MCF 10A (cell line): ENCODE data around the gene COL23A1. TPM values are rescaled to one million over a fixed set of nuclear protein-coding genes. Genes with fewer than 3 reads are reported as not detected.

ENCODE experiments used
- BruUV-seq: library from RNA; stranded (reverse); fragments of 400-500 nt; replicated peaks from 2 replicates; lab custom pipeline; 2021; lab: Mats Ljungman, UMichigan
- CTCF ChIA-PET: fragments of 300-600 bp; sonication (Branson Sonifier 250); formaldehyde crosslinking; extraction: SDS; loops from one replicate; lab custom pipeline; 2021; ENCODE audit warnings: antibody characterized with exemption, inconsistent platforms; lab: Yijun Ruan, JAX
- POLR2A ChIA-PET: fragments of 300-600, 350-650 bp; sonication (Branson Sonifier 250); formaldehyde crosslinking; extraction: SDS; loops from one replicate; lab custom pipeline; 2020; ENCODE audit warnings: antibody characterized with exemption, inconsistent platforms; lab: Yijun Ruan, JAX
- DNase-seq: peaks from one replicate; pipeline ENCODE4 v3.0.0-alpha.2; 2018; ENCODE audit not compliant: unreplicated experiment
- H3K27ac Mint-ChIP-seq: one replicate; pipeline ENCODE4 v1.8.0; 2022; ENCODE audit warnings: mild to moderate bottlenecking, low read depth, mixed read lengths; ENCODE audit not compliant: unreplicated experiment
- H3K27me3 Mint-ChIP-seq: one replicate; pipeline ENCODE4 v1.8.0; 2022; ENCODE audit warnings: mixed read lengths; ENCODE audit not compliant: insufficient read depth, unreplicated experiment
- H3K36me3 Mint-ChIP-seq: one replicate; pipeline ENCODE4 v1.8.0; 2022; ENCODE audit warnings: mild to moderate bottlenecking, moderate library complexity, mixed read lengths; ENCODE audit not compliant: insufficient read depth, unreplicated experiment
- H3K4me1 Mint-ChIP-seq: one replicate; pipeline ENCODE4 v1.8.0; 2022; ENCODE audit warnings: mixed read lengths; ENCODE audit not compliant: insufficient read depth, unreplicated experiment
- H3K4me3 Mint-ChIP-seq: one replicate; pipeline ENCODE4 v1.8.0; 2022; ENCODE audit warnings: mild to moderate bottlenecking, moderate library complexity, mixed read lengths; ENCODE audit not compliant: unreplicated experiment
- H3K9me3 Mint-ChIP-seq: one replicate; pipeline ENCODE4 v1.8.0; 2022; ENCODE audit warnings: mixed read lengths; ENCODE audit not compliant: unreplicated experiment
- CTCF ChIP-seq: fragments of 200-600 bp; IDR thresholded peaks from one replicate; pipeline ENCODE4 v1.8.0; 2022; ENCODE audit warnings: antibody characterized with exemption, mild to moderate bottlenecking; ENCODE audit not compliant: unreplicated experiment
- intact Hi-C: fragments of 100-400 bp; cut with micrococcal nuclease; formaldehyde crosslinking; loops from 2 replicates; pipeline ENCODE4 v1.14.1; 2022
- total RNA-seq: library from RNA; stranded (reverse); gene quantifications from 2 replicates; pipeline ENCODE4 v1.2.3, GENCODE V29; 2022

Gene COL23A1
- total RNA-seq, 1 experiment from 2014 or later = not detected

- Mint-ChIP-seq H3K4me3 (no peak overlapping the region), H3K9me3 (no peaks in the 10 kb centered on the region), H3K27ac (no peak overlapping the region), H3K27me3 (peaks cover 24% of the 10 kb centered on the region), H3K4me1 (no peaks in the 10 kb centered on the region), H3K36me3 (no peaks in the 10 kb centered on the region)
- POLR2A ChIA-PET = no interaction called here
- TF ChIP-seq CTCF = no peak
- BruUV-seq = no TSS peak
- DNase-seq = no peak
- intact Hi-C loops = no loop called here
- CTCF ChIA-PET = interaction anchor here (0.6 to 1.6 kb wide), 5 partner anchors 33 to 978 kb away, joined by 3 to 5 read pairs (median 4); no protein-coding TSS in a partner anchor
Observed at GRCh38 chr5:178314961-178315820, 275.0 kb downstream of the COL23A1 start.

- H3K4me1 Mint-ChIP-seq = no peaks in the 10 kb centered on the region
- no peak overlapping the region for H3K4me3 Mint-ChIP-seq
- POLR2A ChIA-PET = no interaction called here
- H3K27me3 Mint-ChIP-seq = peaks cover 24% of the 10 kb centered on the region
- intact Hi-C loops = no loop called here
- no peak overlapping the region for H3K27ac Mint-ChIP-seq
- H3K36me3 Mint-ChIP-seq = no peaks in the 10 kb centered on the region
- BruUV-seq = no TSS peak
- CTCF ChIA-PET = interaction anchor here (0.6 to 1.6 kb wide), 2 partner anchors 34 kb away, joined by 4 to 5 read pairs; no protein-coding TSS in a partner anchor
- no peak for DNase-seq
- H3K9me3 Mint-ChIP-seq = no peaks in the 10 kb centered on the region
- TF ChIP-seq CTCF = no peak
Observed at GRCh38 chr5:178314061-178314660, 276.0 kb downstream of the COL23A1 start.

GRCh38 chr5:178313316-178313715 lies 276.9 kb downstream of the COL23A1 start:
- Mint-ChIP-seq H3K4me3 (no peak overlapping the region), H3K36me3 (no peaks in the 10 kb centered on the region), H3K9me3 (no peaks in the 10 kb centered on the region), H3K27me3 (peaks cover 24% of the 10 kb centered on the region), H3K27ac (no peak overlapping the region), H3K4me1 (no peaks in the 10 kb centered on the region)
- intact Hi-C loops = no loop called here
- POLR2A ChIA-PET = no interaction called here
- DNase-seq = no peak
- CTCF ChIA-PET = interaction anchor here (0.6 kb wide), 1 partner anchor 9 kb away, joined by 4 read pairs; no protein-coding TSS in a partner anchor
- TF ChIP-seq CTCF = no peak
- BruUV-seq = no TSS peak

GRCh38 chr5:178312880-178313282 lies 277.3 kb downstream of the COL23A1 start:
- Mint-ChIP-seq H3K27ac (no peak overlapping the region), H3K9me3 (no peaks in the 10 kb centered on the region), H3K27me3 (peaks cover 24% of the 10 kb centered on the region), H3K4me3 (no peak overlapping the region), H3K36me3 (no peaks in the 10 kb centered on the region), H3K4me1 (no peaks in the 10 kb centered on the region)
- intact Hi-C loops = no loop called here
- DNase-seq = peak; percentile 56
- no peak for TF ChIP-seq CTCF
- no TSS peak for BruUV-seq
- POLR2A ChIA-PET = no interaction called here
- CTCF ChIA-PET = no interaction called here
